Measurements from ENCODE around the gene RNU7-1.

The RNU7-1 gene

DNA sequence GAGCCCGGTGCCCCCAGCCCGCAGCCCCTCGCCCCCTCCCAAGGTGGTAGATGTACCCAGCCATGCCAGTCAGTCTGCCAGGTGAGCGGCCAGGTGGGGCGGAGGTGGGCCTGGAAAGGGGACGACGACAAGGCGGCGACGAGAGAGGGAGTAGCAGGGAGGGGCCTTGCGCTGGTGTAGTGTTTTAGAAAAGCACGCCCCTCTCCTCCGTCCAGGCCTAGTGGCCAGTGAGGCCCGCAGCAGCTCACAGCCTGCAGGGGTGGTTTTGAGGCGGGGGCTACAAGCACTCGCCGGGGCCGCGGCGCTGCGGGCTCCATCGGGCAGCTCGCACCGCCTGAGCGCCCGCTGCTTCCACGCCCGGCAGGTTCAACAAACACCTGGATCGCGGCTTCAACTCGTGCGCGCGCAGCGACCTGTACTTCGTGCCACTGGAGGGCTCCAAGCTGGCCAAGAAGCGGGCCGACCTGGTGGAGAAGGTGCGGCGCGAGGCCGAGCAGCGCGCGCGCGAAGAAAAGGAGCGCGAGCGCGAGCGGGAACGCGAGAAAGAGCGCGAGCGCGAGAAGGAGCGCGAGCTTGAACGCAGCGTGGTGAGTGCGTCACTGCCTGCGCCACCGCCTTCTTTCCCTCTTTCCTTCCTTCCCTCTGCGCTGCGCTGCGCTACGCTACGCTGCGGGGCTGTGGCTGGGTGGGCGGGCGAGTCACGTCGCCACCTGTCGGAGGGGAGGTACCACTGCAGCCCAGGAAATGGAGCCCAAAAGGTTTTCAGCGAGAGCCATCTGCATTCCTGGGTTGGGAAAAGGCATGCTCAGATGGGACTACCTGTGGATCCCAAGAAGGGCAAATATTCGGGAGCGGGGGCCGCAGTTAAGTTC lies 5.9 kb upstream of the RNU7-1 start:
- peak; percentile 82 to 86 for DNase-seq (ENCODE audit: low read depth in 2 of 2)

DNA sequence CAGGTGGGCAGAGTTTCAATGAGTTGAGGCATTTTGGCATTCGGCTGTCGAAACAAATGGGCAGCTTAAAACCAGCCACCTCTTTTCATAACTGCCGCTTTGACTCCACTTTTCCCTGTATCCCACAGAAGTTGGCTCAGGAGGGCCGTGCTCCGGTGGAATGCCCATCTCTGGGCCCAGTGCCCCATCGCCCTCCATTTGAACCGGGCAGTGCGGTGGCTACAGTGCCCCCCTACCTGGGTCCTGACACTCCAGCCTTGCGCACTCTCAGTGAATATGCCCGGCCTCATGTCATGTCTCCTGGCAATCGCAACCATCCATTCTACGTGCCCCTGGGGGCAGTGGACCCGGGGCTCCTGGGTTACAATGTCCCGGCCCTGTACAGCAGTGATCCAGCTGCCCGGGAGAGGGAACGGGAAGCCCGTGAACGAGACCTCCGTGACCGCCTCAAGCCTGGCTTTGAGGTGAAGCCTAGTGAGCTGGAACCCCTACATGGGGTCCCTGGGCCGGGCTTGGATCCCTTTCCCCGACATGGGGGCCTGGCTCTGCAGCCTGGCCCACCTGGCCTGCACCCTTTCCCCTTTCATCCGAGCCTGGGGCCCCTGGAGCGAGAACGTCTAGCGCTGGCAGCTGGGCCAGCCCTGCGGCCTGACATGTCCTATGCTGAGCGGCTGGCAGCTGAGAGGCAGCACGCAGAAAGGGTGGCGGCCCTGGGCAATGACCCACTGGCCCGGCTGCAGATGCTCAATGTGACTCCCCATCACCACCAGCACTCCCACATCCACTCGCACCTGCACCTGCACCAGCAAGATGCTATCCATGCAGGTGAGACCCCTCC lies 5.0 kb upstream of the RNU7-1 start:
- DNase-seq (ENCODE audit: low read depth in 2 of 2), result no peak

- no peak for DNase-seq (ENCODE audit: low read depth in 2 of 2)
Measured at GRCh38 chr12:6939191-6939540, 4.5 kb upstream of the RNU7-1 start.

DNA sequence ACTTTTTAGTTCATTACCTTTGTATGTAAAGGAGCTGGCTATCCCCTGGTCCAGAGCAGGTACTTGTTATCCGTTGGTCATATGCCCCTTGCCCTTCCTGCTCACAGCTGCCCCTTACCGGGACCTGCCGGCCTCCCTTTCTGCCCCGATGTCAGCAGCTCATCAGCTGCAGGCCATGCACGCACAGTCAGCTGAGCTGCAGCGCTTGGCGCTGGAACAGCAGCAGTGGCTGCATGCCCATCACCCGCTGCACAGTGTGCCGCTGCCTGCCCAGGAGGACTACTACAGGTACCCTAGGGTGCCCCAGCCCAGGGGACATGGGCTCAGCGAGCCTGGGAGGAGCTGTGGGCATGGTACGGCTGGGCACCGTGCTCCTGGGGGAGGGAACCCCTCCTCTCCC lies 2.3 kb upstream of the RNU7-1 start:
- DNase-seq (ENCODE audit: low read depth in 2 of 2), result no peak

GRCh38 chr12:6941782-6942181 lies 1.8 kb upstream of the RNU7-1 start:
- no peak for DNase-seq (ENCODE audit: low read depth in 2 of 2)

DNA sequence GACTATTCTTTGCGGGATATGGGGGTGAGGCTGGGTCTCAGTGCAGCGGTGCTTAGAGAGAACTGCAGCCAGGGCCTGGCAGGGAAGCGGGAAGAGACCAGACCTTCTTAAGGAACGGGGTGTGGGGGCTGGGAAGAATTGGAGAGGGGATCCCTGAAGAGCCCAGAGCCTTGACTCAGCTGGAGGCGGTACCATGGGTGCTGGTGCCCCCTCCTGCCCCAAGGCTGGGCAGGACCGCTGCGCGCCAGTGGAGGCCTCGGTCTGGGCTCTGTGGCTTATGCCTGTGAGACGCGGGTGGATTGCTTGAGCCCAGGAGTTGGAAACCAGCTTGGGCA lies 1.3 kb upstream of the RNU7-1 start:
- DNase-seq (ENCODE audit: low read depth in 2 of 2), result no peak

DNA sequence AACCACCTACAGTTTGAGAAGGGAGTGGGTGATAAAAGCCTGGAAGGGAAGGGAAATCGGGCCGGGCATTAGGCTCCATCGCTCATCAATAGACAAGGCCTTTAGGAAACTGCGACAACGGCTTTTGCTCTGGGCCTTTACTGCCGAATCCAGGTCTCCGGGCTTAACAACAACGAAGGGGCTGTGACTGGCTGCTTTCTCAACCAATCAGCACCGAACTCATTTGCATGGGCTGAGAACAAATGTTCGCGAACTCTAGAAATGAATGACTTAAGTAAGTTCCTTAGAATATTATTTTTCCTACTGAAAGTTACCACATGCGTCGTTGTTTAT lies 261 bp upstream of the RNU7-1 start:
- DNase-seq (ENCODE audit: low read depth in 2 of 2), result peak in 1 of 2 donors; percentile 63

GRCh38 chr12:6944381-6945186 lies 968 bp downstream of the RNU7-1 start:
- peak; percentile 66 to 77 for DNase-seq (ENCODE audit: low read depth in 2 of 2)

- DNase-seq (ENCODE audit: low read depth in 2 of 2), result no peak
Measured at GRCh38 chr12:6945613-6946012, 2.0 kb downstream of the RNU7-1 start.

- DNase-seq (ENCODE audit: low read depth in 2 of 2), result no peak
Measured at GRCh38 chr12:6946033-6946919, 2.7 kb downstream of the RNU7-1 start.

- no peak for DNase-seq (ENCODE audit: low read depth in 2 of 2)
Measured at GRCh38 chr12:6946920-6947374, 3.3 kb downstream of the RNU7-1 start.

GRCh38 chr12:6947615-6948014 lies 4.0 kb downstream of the RNU7-1 start:
- no peak for DNase-seq (ENCODE audit: low read depth in 2 of 2)

DNA sequence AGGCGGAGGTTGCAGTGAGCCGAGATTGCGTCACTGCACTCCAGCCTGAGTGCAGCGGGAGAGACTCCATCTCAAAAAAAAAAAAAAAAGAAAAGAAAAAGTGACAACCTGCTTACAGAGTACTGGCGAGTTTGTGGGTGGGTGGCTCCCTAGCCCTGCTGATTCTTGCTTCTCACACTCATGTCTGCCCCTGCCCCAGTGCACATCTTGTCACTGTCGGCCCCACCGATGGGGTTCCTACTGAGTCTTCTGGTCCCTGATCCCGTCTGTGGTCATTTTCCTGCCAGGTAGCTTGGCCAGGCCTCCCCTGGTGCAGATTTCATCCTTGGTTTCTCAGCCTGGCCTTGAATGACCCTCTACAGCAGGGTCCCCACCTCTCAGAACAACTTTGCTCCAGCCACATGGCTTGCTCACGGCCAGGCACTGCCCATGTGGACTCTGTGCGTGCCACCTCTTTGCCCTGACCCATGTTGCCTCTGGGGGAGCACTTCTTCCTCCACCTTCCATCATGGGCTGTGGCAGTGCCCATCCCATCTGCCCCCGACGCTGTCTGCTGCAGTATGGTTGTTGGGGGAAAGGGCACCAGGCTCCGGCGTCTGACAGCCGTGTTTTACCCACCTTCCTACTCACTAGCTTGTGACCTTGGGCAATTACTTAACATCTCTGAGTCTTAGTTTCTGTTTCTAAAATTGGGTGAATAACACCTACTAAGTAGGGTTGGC lies 5.4 kb downstream of the RNU7-1 start:
- no peak for DNase-seq (ENCODE audit: low read depth in 2 of 2)

DNA sequence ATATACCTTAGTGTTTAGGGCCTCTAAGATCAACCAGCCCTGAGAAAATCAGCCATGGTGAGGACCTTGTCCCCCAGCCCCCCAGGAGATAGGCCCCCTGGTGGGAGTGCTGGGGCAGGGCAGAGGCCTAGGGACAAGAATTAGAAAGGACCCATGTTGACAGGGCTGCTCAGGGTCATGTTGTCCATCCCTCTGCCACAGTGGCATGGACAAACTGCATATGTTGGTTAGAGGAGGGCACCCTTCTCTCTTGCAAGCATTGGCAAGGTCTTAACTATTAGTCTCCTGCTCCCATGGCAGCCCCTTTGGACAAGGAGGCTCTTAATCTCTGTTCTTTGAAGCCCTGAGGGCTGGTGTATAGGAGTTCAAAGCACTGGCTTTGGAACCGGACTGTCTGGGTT lies 6.8 kb downstream of the RNU7-1 start:
- no peak for DNase-seq (ENCODE audit: low read depth in 2 of 2)

GRCh38 chr12:6950811-6951540 lies 7.4 kb downstream of the RNU7-1 start, which contains the start of gene PTPN6:
Gene PTPN6, plus strand, starts transcription at chr12:6951356. Its CDS starts 157 bp downstream, at chr12:6951513.
- DNase-seq (ENCODE audit: low read depth in 2 of 2), result no peak

GRCh38 chr12:6951551-6952120 lies 8.0 kb downstream of the RNU7-1 start:
- DNase-seq (ENCODE audit: low read depth in 2 of 2), result no peak

- no peak for DNase-seq (ENCODE audit: low read depth in 2 of 2)
Measured at GRCh38 chr12:6952121-6952862, 8.7 kb downstream of the RNU7-1 start.

DNA sequence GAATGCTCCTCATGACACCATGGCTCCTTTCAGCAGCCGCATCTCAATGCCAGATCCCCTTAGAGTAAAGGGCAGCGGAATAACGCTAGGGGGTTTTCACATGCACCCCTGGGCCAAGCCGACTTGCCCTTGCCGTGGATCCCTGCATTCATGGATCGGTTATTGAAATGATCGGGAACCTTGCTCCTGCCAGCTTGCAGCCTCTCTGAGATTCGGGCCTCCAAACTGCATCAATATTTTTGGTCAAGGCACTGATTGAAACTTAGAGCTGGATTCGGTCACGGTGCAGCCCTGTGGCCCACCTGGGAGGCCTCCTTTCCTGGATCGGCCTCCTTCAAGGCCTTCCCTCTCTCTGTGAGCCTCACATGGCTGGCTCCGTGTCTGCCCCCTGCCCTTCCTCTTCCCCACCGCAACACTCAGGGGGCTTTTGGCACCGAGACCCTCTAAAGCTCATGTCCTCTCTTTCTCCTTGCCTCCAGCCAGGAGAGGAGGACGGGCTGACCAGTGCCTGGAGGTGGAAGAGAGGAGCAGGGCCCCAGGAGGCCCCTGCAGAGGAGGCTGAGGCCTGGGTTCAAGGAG lies 9.3 kb downstream of the RNU7-1 start:
- no peak for DNase-seq (ENCODE audit: low read depth in 2 of 2)

Measured in stimulated activated CD8-positive, alpha-beta memory T cell treated with anti-CD3 and anti-CD28 coated beads, Interleukin-2, amount 100 ng/mL, for 1 hour (primary cell).